ENCODE data around the gene WDTC1. TPM values are rescaled to one million over a fixed set of nuclear protein-coding genes. Genes with fewer than 3 reads are reported as not detected.
"Not testable (repeated sequence)": the region's sequence is repeated elsewhere in the genome, so short reads cannot be mapped to it uniquely, and the experiment has no call there.

The WDTC1 gene
- total and polyA plus RNA-seq, 10 donors, result 7.7 to 56.5 (median 44.1) TPM

GRCh38 chr1:27237112-27237511 lies 2.7 kb downstream of the WDTC1 start:
- TF ChIP-seq POLR2A (IDR thresholded peaks at IDR 0.05), result no peak
- no peak for TF ChIP-seq POLR2AphosphoS5 (IDR thresholded peaks at IDR 0.05)
- no peak for TF ChIP-seq CTCF (IDR thresholded peaks at IDR 0.05 in 8 of 11, conservative IDR thresholded peaks at IDR 0.05 in 3 of 11)
- intact Hi-C loops (cut with DNase I; ENCODE audit: low total_unique reads), result no loop called here
- Histone ChIP-seq H3K9me3 (no peaks in the 10 kb centered on the region), H3K4me3 (no peak overlapping the region), H3K27ac (peak overlapping the region in 6 of 8 donors; percentile 13 to 54 (median 41)), H3K27me3 (replicated peaks in 1 of 7) (no peaks in the 10 kb centered on the region), H3K36me3 (no peaks in the 10 kb centered on the region), H3K4me1 (peaks cover 20 to 59% (median 45%) of the 10 kb centered on the region in 6 donors)
- 57 to 77% (median 69%) methylated on average over 4 of the region's 4 CpGs for WGBS, 5 donors
- DNase-seq, result no peak

GRCh38 chr1:27238032-27238431 lies 3.6 kb downstream of the WDTC1 start:
- Histone ChIP-seq H3K36me3 (peaks cover 0 to 5% (median 0%) of the 10 kb centered on the region in 6 donors), H3K27me3 (replicated peaks in 1 of 7) (no peaks in the 10 kb centered on the region), H3K4me3 (no peak overlapping the region), H3K9me3 (no peaks in the 10 kb centered on the region), H3K4me1 (peaks cover 20 to 64% (median 45%) of the 10 kb centered on the region in 6 donors), H3K27ac (peak overlapping the region in 1 of 8 donors; percentile 39)
- DNase-seq, result no peak
- intact Hi-C loops (cut with DNase I; ENCODE audit: low total_unique reads), result no loop called here
- no peak for TF ChIP-seq POLR2A (IDR thresholded peaks at IDR 0.05)
- TF ChIP-seq CTCF (IDR thresholded peaks at IDR 0.05 in 8 of 11, conservative IDR thresholded peaks at IDR 0.05 in 3 of 11), result no peak
- no peak for TF ChIP-seq POLR2AphosphoS5 (IDR thresholded peaks at IDR 0.05)

GRCh38 chr1:27241677-27242076 lies 7.2 kb downstream of the WDTC1 start:
- DNase-seq, result no peak
- H3K27ac ChIP-seq, result peak overlapping the region in 1 of 8 donors; percentile 26
- intact Hi-C loops (cut with DNase I; ENCODE audit: low total_unique reads), result no loop called here

GRCh38 chr1:27243665-27244064 lies 9.2 kb downstream of the WDTC1 start:
- H3K9me3 ChIP-seq; H3K27ac ChIP-seq; DNase-seq; intact Hi-C loops (cut with DNase I; ENCODE audit: low total_unique reads); H3K27me3 ChIP-seq (replicated peaks in 1 of 7); H3K4me3 ChIP-seq: not testable (repeated sequence)
- Histone ChIP-seq H3K4me1 (peaks cover 0 to 45% (median 10%) of the 10 kb centered on the region in 6 donors), H3K36me3 (peaks cover 0 to 38% (median 0%) of the 10 kb centered on the region in 6 donors)
- WGBS, 5 donors, result 82 to 92% (median 84%) methylated on average over 5 of the region's 5 CpGs

More at GRCh38 chr1:27241677-27242076, 7.2 kb downstream of the WDTC1 start:
- Histone ChIP-seq H3K9me3 (no peaks in the 10 kb centered on the region), H3K27me3 (replicated peaks in 1 of 7) (no peaks in the 10 kb centered on the region), H3K4me3 (no peak overlapping the region), H3K4me1 (peaks cover 7 to 57% (median 24%) of the 10 kb centered on the region in 6 donors), H3K36me3 (peaks cover 0 to 38% (median 0%) of the 10 kb centered on the region in 6 donors)
- TF ChIP-seq POLR2AphosphoS5 (IDR thresholded peaks at IDR 0.05) (no peak), CTCF (IDR thresholded peaks at IDR 0.05 in 8 of 11, conservative IDR thresholded peaks at IDR 0.05 in 3 of 11) (no peak), POLR2A (IDR thresholded peaks at IDR 0.05) (no peak)
- WGBS, 5 donors, result 88 to 92% (median 91%) methylated on average over 4 of the region's 4 CpGs

- no peak for TF ChIP-seq CTCF (IDR thresholded peaks at IDR 0.05 in 8 of 11, conservative IDR thresholded peaks at IDR 0.05 in 3 of 11)
- TF ChIP-seq POLR2AphosphoS5 (IDR thresholded peaks at IDR 0.05), result no peak
- no peak for TF ChIP-seq POLR2A (IDR thresholded peaks at IDR 0.05)
- intact Hi-C loops (cut with DNase I; ENCODE audit: low total_unique reads), result no loop called here
- DNase-seq, result no peak
- Histone ChIP-seq H3K27ac (no peak overlapping the region), H3K9me3 (no peaks in the 10 kb centered on the region), H3K36me3 (peaks cover 0 to 38% (median 0%) of the 10 kb centered on the region in 6 donors), H3K27me3 (replicated peaks in 1 of 7) (no peaks in the 10 kb centered on the region), H3K4me1 (peaks cover 2 to 57% (median 21%) of the 10 kb centered on the region in 6 donors), H3K4me3 (no peak overlapping the region)
- WGBS, 5 donors, result 95 to 100% (median 96%) methylated on average over 1 of the region's 1 CpG
Observed at GRCh38 chr1:27246194-27246593, 11.8 kb downstream of the WDTC1 start.

Measured in spleen (tissue), 11 donors.